Uterus (tissue), 4 donors: ENCODE results near the gene CDC25C. TPM values are rescaled to one million over a fixed set of nuclear protein-coding genes. Genes with fewer than 3 reads are reported as not detected.
A peak's percentile ranks its signal among the peaks of the same experiment; 100 is the strongest.

Source experiments
- DNase-seq, 2 donors: peaks; one replicate each; pipeline ENCODE4 v3.0.0-alpha.2; 2019 to 2020
- H3K27ac ChIP-seq, 2 donors: fragments of 200-600 bp; sonication (generic); 1 replicate in 1 of 2; 2 replicates in 1 of 2; pipeline ENCODE4 v1.5.1; 2016 to 2018
- H3K27me3 ChIP-seq, 2 donors: fragments of 200-600 bp; sonication (generic); one replicate each; pipeline ENCODE4 v1.5.1; 2018 to 2019; ENCODE audit warnings: control low read depth in 1 of 2
- H3K36me3 ChIP-seq, 2 donors: fragments of 200-600 bp; sonication (generic); one replicate each; pipeline ENCODE4 v1.5.1; 2019; ENCODE audit warnings: control low read depth in 1 of 2
- H3K4me1 ChIP-seq, 2 donors: fragments of 200-600 bp; sonication (generic); one replicate each; pipeline ENCODE4 v1.5.1; 2018 to 2019; ENCODE audit warnings: control low read depth in 1 of 2
- H3K4me3 ChIP-seq, 2 donors: fragments of 200-600 bp; sonication (generic); 1 replicate in 1 of 2; 2 replicates in 1 of 2; pipeline ENCODE4 v1.5.1; 2018 to 2019; ENCODE audit warnings: mild to moderate bottlenecking in 1 of 2
- H3K9me3 ChIP-seq, 2 donors: fragments of 200-600 bp; sonication (generic); one replicate each; pipeline ENCODE4 v1.5.1; 2019; ENCODE audit warnings: control low read depth in 1 of 2
- CTCF ChIP-seq, 4 experiments: fragments of 200-600 bp in 2 of 4; fragments of 450-650 bp in 2 of 4; sonication (generic) in 2 of 4; IDR thresholded peaks; one replicate each; pipeline ENCODE4 v1.5.1; 2016 to 2019; ENCODE audit warnings: antibody characterized with exemption in 4 of 4, mild to moderate bottlenecking in 2 of 4, moderate library complexity in 1 of 4
- POLR2A ChIP-seq, 2 donors: fragments of 450-650 bp; IDR thresholded peaks; one replicate each; pipeline ENCODE4 v1.6.1; 2016; ENCODE audit warnings: antibody characterized with exemption in 2 of 2, mild to moderate bottlenecking in 1 of 2, moderate library complexity in 1 of 2
- intact Hi-C: fragments of 100-400 bp; cut with DNase I; formaldehyde crosslinking; loops from one replicate; pipeline ENCODE4 v1.15.1; 2023; ENCODE audit warnings: low total_unique reads
- total RNA-seq, 4 donors: library from RNA; depleted of rRNA in 3 of 4; stranded (reverse); fragments of >200 nt in 3 of 4; gene quantifications; one replicate each; pipeline versions ENCODE4 v1.1.0 to v1.2.4, GENCODE V29; 2014 to 2023
- donor health status: DM: yes; HTN: yes; CAD: no.

The CDC25C gene
- total RNA-seq, 4 donors from 2014 or later = 4.6 TPM; not detected in 3

- Histone ChIP-seq H3K36me3 (no peaks in the 10 kb centered on the region), H3K27ac (no peak overlapping the region), H3K4me1 (no peaks in the 10 kb centered on the region), H3K9me3 (no peaks in the 10 kb centered on the region), H3K27me3 (no peaks in the 10 kb centered on the region), H3K4me3 (no peak overlapping the region)
- DNase-seq = no peak
- no peak for TF ChIP-seq CTCF (IDR thresholded peaks at IDR 0.05)
- no peak for TF ChIP-seq POLR2A (IDR thresholded peaks at IDR 0.05)
- intact Hi-C loops = no loop called here
These were observed 42.3 kb downstream of the CDC25C start for GRCh38 chr5:138289296-138289695.

- no peak for TF ChIP-seq POLR2A (IDR thresholded peaks at IDR 0.05)
- TF ChIP-seq CTCF (IDR thresholded peaks at IDR 0.05) = no peak
- H3K27ac ChIP-seq = no peak overlapping the region
- H3K4me1 ChIP-seq = no peaks in the 10 kb centered on the region
- H3K36me3 ChIP-seq = no peaks in the 10 kb centered on the region
- H3K4me3 ChIP-seq = no peak overlapping the region
- no peaks in the 10 kb centered on the region for H3K9me3 ChIP-seq
- DNase-seq = no peak
- H3K27me3 ChIP-seq = no peaks in the 10 kb centered on the region
- intact Hi-C loops = no loop called here
These were observed 44.4 kb downstream of the CDC25C start for GRCh38 chr5:138287246-138287645.

- DNase-seq = peak in 1 of 2 donors; percentile 13
- intact Hi-C loops = no loop called here
- Histone ChIP-seq H3K9me3 (no peaks in the 10 kb centered on the region), H3K4me1 (no peaks in the 10 kb centered on the region), H3K4me3 (no peak overlapping the region), H3K27me3 (no peaks in the 10 kb centered on the region), H3K36me3 (no peaks in the 10 kb centered on the region), H3K27ac (no peak overlapping the region)
- TF ChIP-seq POLR2A (IDR thresholded peaks at IDR 0.05) = no peak
- peak in 3 of 4 experiments; percentile 12 to 30 (median 26) for TF ChIP-seq CTCF (IDR thresholded peaks at IDR 0.05)
These were observed 48.5 kb downstream of the CDC25C start for GRCh38 chr5:138282920-138283742.

- TF ChIP-seq POLR2A (IDR thresholded peaks at IDR 0.05) (no peak), CTCF (IDR thresholded peaks at IDR 0.05) (no peak)
- intact Hi-C loops = no loop called here
- H3K4me3 ChIP-seq = no peak overlapping the region
These were observed 50.7 kb downstream of the CDC25C start for GRCh38 chr5:138280915-138281314.

GRCh38 chr5:138276402-138277054, 55.1 kb downstream of the CDC25C start:
- intact Hi-C loops = no loop called here
- no peaks in the 10 kb centered on the region for H3K36me3 ChIP-seq
- TF ChIP-seq CTCF (IDR thresholded peaks at IDR 0.05) (no peak), POLR2A (IDR thresholded peaks at IDR 0.05) (no peak)
- H3K27ac ChIP-seq = no peak overlapping the region
- no peaks in the 10 kb centered on the region for H3K27me3 ChIP-seq
- no peak for DNase-seq
- no peak overlapping the region for H3K4me3 ChIP-seq
- H3K9me3 ChIP-seq = no peaks in the 10 kb centered on the region
- peaks cover 0 to 5% of the 10 kb centered on the region in 2 donors for H3K4me1 ChIP-seq

More at GRCh38 chr5:138280915-138281314, 50.7 kb downstream of the CDC25C start:
- Histone ChIP-seq H3K27me3 (no peaks in the 10 kb centered on the region), H3K36me3 (no peaks in the 10 kb centered on the region), H3K9me3 (no peaks in the 10 kb centered on the region), H3K4me1 (no peaks in the 10 kb centered on the region), H3K27ac (no peak overlapping the region)
- no peak for DNase-seq
